HG03280 (cell line): Measurements from ENCODE around the gene UXS1.

Source experiments
- ATAC-seq: cut with Tn5 transposase; IDR thresholded peaks from one replicate; pipeline ENCODE4 v1.9.1; 2021; ENCODE audit warnings: mild to moderate bottlenecking, moderate library complexity; ENCODE audit not compliant: unreplicated experiment

Gene UXS1

GRCh38 chr2:106161938-106162820 lies 31.9 kb downstream of the UXS1 start:
- ATAC-seq = no peak

- no peak for ATAC-seq
These were observed 32.8 kb downstream of the UXS1 start for GRCh38 chr2:106161341-106161740.

GRCh38 chr2:106160786-106161261 lies 33.3 kb downstream of the UXS1 start:
- ATAC-seq = no peak

- no peak for ATAC-seq
These were observed 34.0 kb downstream of the UXS1 start for GRCh38 chr2:106159866-106160785.

GRCh38 chr2:106158871-106159270 lies 35.2 kb downstream of the UXS1 start:
- no peak for ATAC-seq

- ATAC-seq = no peak
These were observed 36.0 kb downstream of the UXS1 start for GRCh38 chr2:106158131-106158530.

- ATAC-seq = no peak
These were observed 36.7 kb downstream of the UXS1 start for GRCh38 chr2:106157416-106157815.

- no peak for ATAC-seq
These were observed 37.5 kb downstream of the UXS1 start for GRCh38 chr2:106156305-106157296.

GRCh38 chr2:106153781-106154180 lies 40.3 kb downstream of the UXS1 start:
- ATAC-seq = no peak

GRCh38 chr2:106147665-106148064 lies 46.4 kb downstream of the UXS1 start:
- ATAC-seq = no peak

GRCh38 chr2:106147159-106147558 lies 46.9 kb downstream of the UXS1 start:
- no peak for ATAC-seq

- ATAC-seq = no peak
These were observed 49.3 kb downstream of the UXS1 start for GRCh38 chr2:106144621-106145331.

- ATAC-seq = no peak
These were observed 50.4 kb downstream of the UXS1 start for GRCh38 chr2:106143495-106144215.

- ATAC-seq = no peak
These were observed 51.4 kb downstream of the UXS1 start for GRCh38 chr2:106142683-106143082.

GRCh38 chr2:106140913-106141312 lies 53.2 kb downstream of the UXS1 start:
- ATAC-seq = no peak

GRCh38 chr2:106140113-106140512 lies 54.0 kb downstream of the UXS1 start:
- ATAC-seq = no peak

GRCh38 chr2:106139238-106139935 lies 54.7 kb downstream of the UXS1 start:
- ATAC-seq = no peak

- ATAC-seq = no peak
These were observed 55.4 kb downstream of the UXS1 start for GRCh38 chr2:106138543-106139237.
